LHCN-M2 (cell line): ENCODE data around the gene ARRDC5. TPM values are rescaled to one million over a fixed set of nuclear protein-coding genes. Genes with fewer than 3 reads are reported as not detected.
"Not testable (repeated sequence)": the region's sequence is repeated elsewhere in the genome, so short reads cannot be mapped to it uniquely, and the experiment has no call there.

Experiments used
- DNase-seq: peaks from one replicate; pipeline ENCODE4 v3.0.0-alpha.2; 2012; ENCODE audit warnings: low read depth
- total RNA-seq: library from RNA; depleted of rRNA; stranded (reverse); fragments of >200 nt; gene quantifications from 2 replicates; pipeline ENCODE4 v1.2.3, GENCODE V29; 2014

ARRDC5 gene
- total RNA-seq, 1 experiment from 2014 or later, result not detected

GRCh38 chr19:4910594-4911281, 8.0 kb upstream of the ARRDC5 start:
- peak; percentile 78 for DNase-seq

GRCh38 chr19:4909897-4910593, 7.3 kb upstream of the ARRDC5 start:
- DNase-seq, result peak; percentile 93

- peak; percentile 64 for DNase-seq
These were observed 6.6 kb upstream of the ARRDC5 start, which contains the start of gene UHRF1 for GRCh38 chr19:4909156-4909896. TSS of gene UHRF1 (plus strand) at chr19:4909501. CDS start at chr19:4910886, 1,385 bp downstream.

- no peak for DNase-seq
These were observed 6.1 kb upstream of the ARRDC5 start for GRCh38 chr19:4908781-4909155.

- DNase-seq, result no peak
These were observed 5.7 kb upstream of the ARRDC5 start for GRCh38 chr19:4908360-4908759.

GRCh38 chr19:4906963-4907362, 4.3 kb upstream of the ARRDC5 start:
- no peak for DNase-seq

- DNase-seq, result no peak
These were observed 1.8 kb upstream of the ARRDC5 start for GRCh38 chr19:4904481-4904880.

GRCh38 chr19:4900879-4901278, 1.8 kb downstream of the ARRDC5 start:
- not testable (repeated sequence) for DNase-seq

GRCh38 chr19:4897146-4897545, 5.5 kb downstream of the ARRDC5 start:
- DNase-seq, result no peak

- DNase-seq, result peak; percentile 52
These were observed 6.3 kb downstream of the ARRDC5 start for GRCh38 chr19:4896372-4896771.

- not testable (repeated sequence) for DNase-seq
These were observed 9.7 kb downstream of the ARRDC5 start for GRCh38 chr19:4892962-4893361.

GRCh38 chr19:4891066-4891465, 11.6 kb downstream of the ARRDC5 start:
- no peak for DNase-seq

- peak; percentile 55 for DNase-seq
These were observed 13.5 kb downstream of the ARRDC5 start for GRCh38 chr19:4889034-4889815.

GRCh38 chr19:4887803-4888202, 14.9 kb downstream of the ARRDC5 start:
- DNase-seq, result not testable (repeated sequence)

- DNase-seq, result not testable (repeated sequence)
These were observed 17.7 kb downstream of the ARRDC5 start for GRCh38 chr19:4884993-4885392.

GRCh38 chr19:4882874-4883273, 19.8 kb downstream of the ARRDC5 start:
- DNase-seq, result not testable (repeated sequence)

GRCh38 chr19:4879041-4879440, 23.7 kb downstream of the ARRDC5 start:
- DNase-seq, result no peak

- peak; percentile 76 for DNase-seq
These were observed 24.2 kb downstream of the ARRDC5 start for GRCh38 chr19:4878491-4878968.

- peak; percentile 92 for DNase-seq
These were observed 24.8 kb downstream of the ARRDC5 start for GRCh38 chr19:4877753-4878490.

GRCh38 chr19:4873930-4874329, 28.8 kb downstream of the ARRDC5 start:
- DNase-seq, result no peak

- DNase-seq, result no peak
These were observed 31.0 kb downstream of the ARRDC5 start for GRCh38 chr19:4871711-4872110.
